NCI-H446 treated with DMSO at 0.1 percent for 48 hours (cell line): ENCODE measurements around the gene CCDC116.
"Not testable (repeated sequence)": the region's sequence is repeated elsewhere in the genome, so short reads cannot be mapped to it uniquely, and the experiment has no call there.

Source experiments
- DNase-seq: peaks from one replicate; lab custom pipeline; 2025; lab: John Stamatoyannopoulos, UW

Gene CCDC116

DNA sequence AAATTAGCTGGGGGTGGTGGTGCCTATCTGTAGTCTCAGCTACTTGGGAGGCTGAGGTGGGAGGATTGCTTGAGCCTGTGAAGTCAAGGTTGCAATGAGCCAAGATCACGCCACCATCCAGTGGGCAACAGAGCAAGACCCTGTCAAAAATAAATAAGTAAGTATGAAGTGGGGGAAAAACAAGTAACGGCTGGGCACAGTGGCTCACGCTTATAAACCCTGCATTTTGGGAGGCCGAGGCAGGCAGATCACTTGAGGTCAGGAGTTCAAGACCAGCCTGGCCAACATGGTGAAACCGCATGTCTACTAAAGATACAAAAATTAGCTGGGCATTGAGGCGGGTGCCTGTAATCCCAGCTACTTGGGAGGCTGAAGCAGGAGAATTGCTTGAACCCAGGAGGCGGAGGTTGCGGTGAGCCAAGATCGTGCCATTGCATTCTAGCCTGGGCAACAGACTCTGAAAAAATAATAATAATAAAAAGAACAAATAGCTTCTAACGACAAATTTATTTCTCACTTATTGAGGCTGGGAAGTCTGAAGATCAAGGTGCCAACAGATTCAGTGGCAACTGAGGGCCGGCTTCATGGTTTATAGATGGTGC, 22.9 kb upstream of the CCDC116 start:
- DNase-seq, result not testable (repeated sequence)

DNA sequence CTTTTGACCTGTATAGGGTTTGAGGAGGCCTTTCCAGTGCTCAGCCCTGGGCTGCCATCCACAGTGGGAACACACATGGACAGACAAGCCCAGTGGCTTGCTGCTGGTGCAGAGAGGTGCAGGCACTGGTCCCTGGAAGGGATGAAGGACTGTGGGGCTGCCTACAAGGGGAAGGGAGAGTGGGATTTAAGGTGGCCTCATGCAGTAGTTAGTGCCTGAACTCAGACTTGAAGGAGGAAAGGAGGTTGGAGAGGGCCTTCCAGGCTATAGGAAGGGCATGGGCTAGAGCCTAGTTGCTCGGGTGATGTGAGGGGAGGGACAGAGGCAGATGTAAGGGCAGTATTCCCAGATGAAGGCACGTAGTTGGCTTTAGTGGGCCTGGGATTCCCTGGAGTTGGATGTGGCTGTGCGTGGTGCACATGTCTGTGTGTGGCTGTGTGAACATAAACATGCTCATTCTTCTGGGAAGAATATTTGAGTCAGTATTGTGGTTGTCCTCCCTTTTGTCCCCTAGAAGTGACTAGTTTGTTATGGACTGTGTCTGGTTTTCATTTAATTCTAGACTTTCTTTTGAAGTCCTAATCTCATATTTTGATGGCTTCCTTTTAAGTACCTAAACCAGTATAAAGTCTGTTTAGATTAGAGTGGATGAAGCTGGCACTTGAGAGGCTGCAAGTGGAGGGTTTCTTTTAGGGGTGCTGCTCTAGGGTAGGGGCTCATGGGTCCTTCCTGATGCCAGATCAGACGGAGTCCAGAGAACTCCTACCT, 21.2 kb upstream of the CCDC116 start:
- no peak for DNase-seq

- DNase-seq, result no peak
Observed at GRCh38 chr22:21612858-21613257, 19.7 kb upstream of the CCDC116 start.

GRCh38 chr22:21613553-21614233, 18.9 kb upstream of the CCDC116 start:
- no peak for DNase-seq

- DNase-seq, result no peak
Observed at GRCh38 chr22:21615731-21616130, 16.8 kb upstream of the CCDC116 start.

GRCh38 chr22:21617337-21617736, 15.2 kb upstream of the CCDC116 start:
- DNase-seq, result not testable (repeated sequence)

DNA sequence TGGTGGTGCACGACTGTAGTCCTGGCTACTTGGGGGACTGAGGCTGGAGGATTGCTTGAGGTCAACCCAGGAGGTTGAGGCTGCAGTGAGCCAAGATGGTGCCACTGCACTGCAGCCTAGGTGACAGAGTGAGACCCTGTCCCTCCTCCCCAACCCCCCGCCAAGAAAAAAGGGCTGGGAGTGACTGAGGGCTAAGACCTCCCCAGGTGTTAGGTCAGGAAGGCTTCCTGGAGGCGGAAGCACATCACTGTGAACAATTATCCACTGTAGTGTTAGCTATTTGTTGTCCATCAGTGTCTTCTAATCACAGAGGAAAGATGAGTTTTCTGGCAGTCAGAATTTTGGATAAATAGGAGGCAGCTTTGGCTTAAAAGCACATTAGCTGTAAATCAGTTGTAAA, 11.5 kb upstream of the CCDC116 start:
- no peak for DNase-seq

GRCh38 chr22:21622011-21622918, 10.3 kb upstream of the CCDC116 start:
- DNase-seq, result no peak

DNA sequence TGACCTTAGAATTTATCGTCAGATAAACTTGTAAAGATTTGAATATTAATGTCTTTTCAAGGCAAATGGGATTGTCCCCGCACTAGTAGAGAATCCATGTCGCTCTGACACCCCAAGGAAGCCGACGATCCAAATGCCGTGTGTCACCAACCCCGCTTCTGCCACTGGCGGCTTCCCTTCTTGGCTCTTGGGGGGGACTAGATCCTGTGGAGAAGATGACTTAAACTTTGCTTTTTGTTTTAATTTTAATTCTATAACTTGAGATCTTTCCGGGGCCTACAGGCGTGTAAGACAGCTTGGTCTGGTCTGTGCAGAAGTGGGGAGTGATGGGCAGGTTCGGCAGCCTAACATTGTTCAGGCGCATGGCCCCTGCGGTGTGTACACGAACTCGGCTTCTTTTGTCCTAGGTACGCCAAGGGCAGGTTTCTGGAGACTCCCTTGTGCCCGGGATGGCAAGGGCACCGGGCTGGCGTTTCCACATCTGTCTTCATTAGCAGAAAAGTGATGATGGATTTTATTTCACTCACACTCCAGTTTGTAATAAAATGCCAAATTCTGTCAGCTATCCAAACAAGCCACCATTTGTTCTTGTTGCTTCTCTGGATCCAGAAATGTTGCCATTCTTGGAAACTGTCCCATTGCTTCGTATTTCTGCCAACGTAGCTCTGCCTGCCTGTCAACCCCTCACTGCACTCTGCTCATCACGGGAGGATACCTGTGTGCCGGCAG, 9.5 kb upstream of the CCDC116 start:
- peak; percentile 93 for DNase-seq

GRCh38 chr22:21623648-21623970, 9.0 kb upstream of the CCDC116 start:
- DNase-seq, result no peak

GRCh38 chr22:21624120-21624879, 8.3 kb upstream of the CCDC116 start:
- DNase-seq, result no peak

- no peak for DNase-seq
Observed at GRCh38 chr22:21624880-21625791, 7.4 kb upstream of the CCDC116 start.

GRCh38 chr22:21626073-21626734, 6.4 kb upstream of the CCDC116 start:
- DNase-seq, result no peak

DNA sequence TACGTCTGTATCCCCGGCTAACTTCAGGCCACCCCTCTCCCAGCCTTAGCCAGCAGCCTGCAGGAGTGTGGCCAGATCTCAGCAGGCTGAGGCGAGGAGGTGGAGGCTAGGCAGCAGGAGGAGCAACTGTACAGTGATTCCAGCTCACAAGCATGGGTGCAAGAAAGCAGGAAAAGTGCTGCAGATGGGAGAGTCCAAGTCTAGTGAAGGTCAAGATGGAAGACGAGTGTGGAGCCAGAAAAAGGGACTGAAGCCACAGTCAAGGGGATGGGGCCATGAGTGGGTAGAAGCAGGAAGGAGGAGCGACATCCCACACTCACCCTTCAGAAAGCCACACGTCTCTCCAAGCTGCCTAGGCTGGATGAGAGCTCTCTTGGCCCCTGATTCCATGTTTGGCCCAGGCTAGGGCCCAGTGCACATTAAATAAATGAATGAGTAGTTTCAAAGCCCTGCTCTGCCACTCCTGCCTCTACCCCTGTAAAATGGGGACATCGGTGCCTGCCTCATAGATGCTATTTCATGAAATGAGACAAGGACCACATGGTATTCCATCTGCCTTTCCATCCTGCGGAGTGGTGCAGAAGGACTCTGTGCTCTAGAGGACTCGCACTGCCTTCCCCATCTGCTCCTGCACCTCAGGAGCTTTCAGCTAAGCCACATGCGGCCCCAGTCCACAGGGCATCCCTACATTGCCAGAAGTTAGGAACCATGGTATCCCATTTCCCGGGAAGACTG, 5.7 kb upstream of the CCDC116 start:
- DNase-seq, result no peak

DNA sequence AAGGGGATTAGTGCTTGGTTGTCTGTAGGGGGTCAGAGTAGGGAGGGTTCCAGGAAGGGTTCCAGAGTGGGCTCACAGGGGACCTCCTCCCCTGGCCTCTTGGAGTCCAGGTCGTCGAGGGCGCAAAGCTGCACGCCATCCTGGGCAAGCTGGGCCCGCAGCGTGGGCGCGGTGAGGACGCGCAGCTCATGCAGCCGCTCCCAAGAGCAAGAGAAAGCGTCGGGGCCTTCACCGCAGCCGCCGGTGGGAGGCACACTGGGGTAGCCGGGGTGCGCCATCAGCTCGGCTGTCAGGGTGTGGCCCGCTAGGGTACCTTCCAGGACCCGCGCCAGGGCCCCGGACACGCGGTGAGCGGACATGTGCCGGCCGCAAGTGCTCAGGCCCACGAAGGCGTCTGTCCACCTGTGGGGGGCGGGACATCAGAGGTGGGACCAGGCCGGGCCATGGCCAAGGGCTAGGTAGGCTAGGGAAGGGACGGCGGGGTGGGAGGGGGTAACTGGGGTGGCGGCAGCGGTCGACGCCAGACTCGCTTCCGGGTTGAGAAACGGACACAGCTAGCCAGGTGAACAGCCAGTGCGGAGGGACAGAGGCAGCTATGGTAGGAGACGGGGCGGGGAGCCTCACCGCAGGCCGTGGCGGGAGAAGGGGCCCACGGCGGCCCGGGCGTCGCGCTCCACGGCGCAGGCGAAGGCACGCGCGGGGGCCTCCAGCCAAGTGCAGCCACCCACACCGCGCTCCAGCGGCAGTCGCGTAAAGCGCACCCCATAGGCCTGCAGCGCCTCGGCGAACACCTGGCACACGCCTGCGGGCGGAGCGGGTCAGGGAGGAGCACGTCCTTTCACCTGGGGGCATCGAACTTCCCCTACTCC, 3.9 kb upstream of the CCDC116 start:
- no peak for DNase-seq

- DNase-seq, result peak; percentile 76
Observed at GRCh38 chr22:21629255-21630149, 3.1 kb upstream of the CCDC116 start, which contains the start of gene YDJC. TSS of gene YDJC (minus strand) at chr22:21630022. CDS start at chr22:21630014, 8 bp downstream.
